ENCODE results near the gene SLC38A2. TPM values are rescaled to one million over a fixed set of nuclear protein-coding genes. Genes with fewer than 3 reads are reported as not detected.
A peak's percentile ranks its signal among the peaks of the same experiment; 100 is the strongest.

SLC38A2 gene
- polyA plus RNA-seq = 51.1 TPM

GRCh38 chr12:46372544-46373300 lies at the start of gene SLC38A2:
Gene SLC38A2 (minus strand): TSS chr12:46372773. CDS start chr12:46371293, 1,480 bp downstream.
- Mint-ChIP-seq H3K9me3 (peaks cover 0 to 2% (median 0%) of the 10 kb centered on the region in 3 donors), H3K36me3 (peaks cover 3% of the 10 kb centered on the region), H3K4me1 (peaks cover 19 to 38% (median 36%) of the 10 kb centered on the region in 3 donors), H3K27ac (peak within 1 kb of the TSS; percentile 99 to 100 (median 99)), H3K4me3 (peak within 1 kb of the TSS; percentile 93 to 100 (median 100)), H3K27me3 (no peaks in the 10 kb centered on the region)

GRCh38 chr12:46419675-46420074 lies 47.1 kb upstream of the SLC38A2 start:
- Mint-ChIP-seq H3K9me3 (peaks cover 2 to 12% (median 7%) of the 10 kb centered on the region in 3 donors), H3K36me3 (peaks cover 11% of the 10 kb centered on the region), H3K27me3 (no peaks in the 10 kb centered on the region), H3K27ac (no peak overlapping the region), H3K4me3 (peak overlapping the region in 1 of 4 donors; percentile 25), H3K4me1 (peaks cover 0 to 4% (median 0%) of the 10 kb centered on the region in 3 donors)

GRCh38 chr12:46415552-46415951 lies 43.0 kb upstream of the SLC38A2 start:
- peaks cover 0 to 12% (median 3%) of the 10 kb centered on the region in 3 donors for H3K9me3 Mint-ChIP-seq
- peaks cover 0 to 4% (median 2%) of the 10 kb centered on the region in 3 donors for H3K4me1 Mint-ChIP-seq
- H3K36me3 Mint-ChIP-seq = peaks cover 15% of the 10 kb centered on the region
- H3K27me3 Mint-ChIP-seq = no peaks in the 10 kb centered on the region
- H3K4me3 Mint-ChIP-seq = no peak overlapping the region
- H3K27ac Mint-ChIP-seq = no peak overlapping the region

- peaks cover 0 to 2% (median 1%) of the 10 kb centered on the region in 3 donors for H3K4me1 Mint-ChIP-seq
- H3K27me3 Mint-ChIP-seq = no peaks in the 10 kb centered on the region
- peaks cover 0 to 8% (median 3%) of the 10 kb centered on the region in 3 donors for H3K9me3 Mint-ChIP-seq
- no peak overlapping the region for H3K4me3 Mint-ChIP-seq
- peaks cover 14% of the 10 kb centered on the region for H3K36me3 Mint-ChIP-seq
- no peak overlapping the region for H3K27ac Mint-ChIP-seq
Measured at GRCh38 chr12:46414591-46415268, 42.2 kb upstream of the SLC38A2 start.

- H3K36me3 Mint-ChIP-seq = peaks cover 13% of the 10 kb centered on the region
- H3K27me3 Mint-ChIP-seq = no peaks in the 10 kb centered on the region
- no peak overlapping the region for H3K4me3 Mint-ChIP-seq
- H3K9me3 Mint-ChIP-seq = peaks cover 0 to 3% (median 0%) of the 10 kb centered on the region in 3 donors
- H3K4me1 Mint-ChIP-seq = peaks cover 0 to 4% (median 2%) of the 10 kb centered on the region in 3 donors
- no peak overlapping the region for H3K27ac Mint-ChIP-seq
Measured at GRCh38 chr12:46413368-46413767, 40.8 kb upstream of the SLC38A2 start.

GRCh38 chr12:46412857-46413256 lies 40.3 kb upstream of the SLC38A2 start:
- Mint-ChIP-seq H3K36me3 (peaks cover 10% of the 10 kb centered on the region), H3K27ac (no peak overlapping the region), H3K9me3 (peaks cover 0 to under 1% (median 0%) of the 10 kb centered on the region in 3 donors), H3K27me3 (no peaks in the 10 kb centered on the region), H3K4me3 (no peak overlapping the region), H3K4me1 (peaks cover 0 to 4% (median 2%) of the 10 kb centered on the region in 3 donors)

- H3K4me3 Mint-ChIP-seq = no peak overlapping the region
- peaks cover 0 to 4% (median 3%) of the 10 kb centered on the region in 3 donors for H3K4me1 Mint-ChIP-seq
- no peak overlapping the region for H3K27ac Mint-ChIP-seq
Measured at GRCh38 chr12:46410495-46410894, 37.9 kb upstream of the SLC38A2 start.

GRCh38 chr12:46409974-46410373 lies 37.4 kb upstream of the SLC38A2 start:
- no peaks in the 10 kb centered on the region for H3K27me3 Mint-ChIP-seq

More at GRCh38 chr12:46410495-46410894, 37.9 kb upstream of the SLC38A2 start:
- Mint-ChIP-seq H3K36me3 (peaks cover 10% of the 10 kb centered on the region), H3K9me3 (no peaks in the 10 kb centered on the region), H3K27me3 (no peaks in the 10 kb centered on the region)

GRCh38 chr12:46409342-46409741 lies 36.8 kb upstream of the SLC38A2 start:
- H3K4me1 Mint-ChIP-seq = peaks cover under 1 to 11% (median 10%) of the 10 kb centered on the region in 3 donors
- H3K9me3 Mint-ChIP-seq = no peaks in the 10 kb centered on the region
- H3K27me3 Mint-ChIP-seq = no peaks in the 10 kb centered on the region
- peaks cover 11% of the 10 kb centered on the region for H3K36me3 Mint-ChIP-seq
- H3K27ac Mint-ChIP-seq = no peak overlapping the region
- no peak overlapping the region for H3K4me3 Mint-ChIP-seq

More at GRCh38 chr12:46409974-46410373, 37.4 kb upstream of the SLC38A2 start:
- Mint-ChIP-seq H3K27ac (no peak overlapping the region), H3K4me3 (no peak overlapping the region), H3K36me3 (peaks cover 11% of the 10 kb centered on the region), H3K9me3 (no peaks in the 10 kb centered on the region), H3K4me1 (peaks cover 0 to 6% (median 5%) of the 10 kb centered on the region in 3 donors)

- Mint-ChIP-seq H3K9me3 (no peaks in the 10 kb centered on the region), H3K36me3 (peaks cover 7% of the 10 kb centered on the region), H3K4me3 (no peak overlapping the region), H3K27me3 (no peaks in the 10 kb centered on the region), H3K27ac (no peak overlapping the region), H3K4me1 (peaks cover 8 to 20% (median 19%) of the 10 kb centered on the region in 3 donors)
Measured at GRCh38 chr12:46408441-46408840, 35.9 kb upstream of the SLC38A2 start.

GRCh38 chr12:46407361-46407760 lies 34.8 kb upstream of the SLC38A2 start:
- Mint-ChIP-seq H3K9me3 (no peaks in the 10 kb centered on the region), H3K27ac (no peak overlapping the region), H3K4me3 (no peak overlapping the region), H3K27me3 (no peaks in the 10 kb centered on the region), H3K36me3 (peaks cover 5% of the 10 kb centered on the region), H3K4me1 (peaks cover 16 to 27% (median 26%) of the 10 kb centered on the region in 3 donors)

GRCh38 chr12:46406352-46407027 lies 33.9 kb upstream of the SLC38A2 start:
- Mint-ChIP-seq H3K27ac (no peak overlapping the region), H3K9me3 (no peaks in the 10 kb centered on the region), H3K4me1 (peaks cover 16 to 31% (median 29%) of the 10 kb centered on the region in 3 donors), H3K36me3 (peaks cover 5% of the 10 kb centered on the region), H3K4me3 (no peak overlapping the region), H3K27me3 (no peaks in the 10 kb centered on the region)

- Mint-ChIP-seq H3K36me3 (peaks cover 6% of the 10 kb centered on the region), H3K9me3 (no peaks in the 10 kb centered on the region), H3K4me3 (no peak overlapping the region), H3K27ac (peak overlapping the region in 1 of 3 donors; percentile 44), H3K27me3 (no peaks in the 10 kb centered on the region), H3K4me1 (peaks cover 21 to 41% (median 36%) of the 10 kb centered on the region in 3 donors)
Measured at GRCh38 chr12:46404733-46405132, 32.2 kb upstream of the SLC38A2 start.

- H3K4me1 Mint-ChIP-seq = peaks cover 21 to 45% (median 41%) of the 10 kb centered on the region in 3 donors
- H3K36me3 Mint-ChIP-seq = peaks cover 6% of the 10 kb centered on the region
- no peaks in the 10 kb centered on the region for H3K27me3 Mint-ChIP-seq
- peak overlapping the region in 2 of 4 donors; percentile 71 to 78 for H3K4me3 Mint-ChIP-seq
- H3K9me3 Mint-ChIP-seq = no peaks in the 10 kb centered on the region
- H3K27ac Mint-ChIP-seq = peak overlapping the region in 1 of 3 donors; percentile 44
Measured at GRCh38 chr12:46404225-46404631, 31.7 kb upstream of the SLC38A2 start.

GRCh38 chr12:46403719-46404070 lies 31.1 kb upstream of the SLC38A2 start:
- H3K4me1 Mint-ChIP-seq = peaks cover 21 to 45% (median 44%) of the 10 kb centered on the region in 3 donors
- peak overlapping the region in 2 of 3 donors; percentile 19 to 44 for H3K27ac Mint-ChIP-seq
- no peaks in the 10 kb centered on the region for H3K27me3 Mint-ChIP-seq
- no peaks in the 10 kb centered on the region for H3K9me3 Mint-ChIP-seq
- peak overlapping the region in 2 of 4 donors; percentile 2 to 71 for H3K4me3 Mint-ChIP-seq
- H3K36me3 Mint-ChIP-seq = peaks cover 6% of the 10 kb centered on the region
